Progenitor cell of endocrine pancreas (in vitro differentiated cells): Measurements from ENCODE around the gene MS4A2. TPM values are rescaled to one million over a fixed set of nuclear protein-coding genes. Genes with fewer than 3 reads are reported as not detected.
"Not testable (repeated sequence)": the region's sequence is repeated elsewhere in the genome, so short reads cannot be mapped to it uniquely, and the experiment has no call there.

ENCODE experiments used
- DNase-seq: peaks from one replicate; pipeline ENCODE4 v3.0.0; 2021; ENCODE audit warnings: low spot score; ENCODE audit not compliant: unreplicated experiment
- H3K27ac Mint-ChIP-seq: 2 replicates; pipeline ENCODE4 v1.8.0; 2021; ENCODE audit warnings: mild to moderate bottlenecking, moderate library complexity, mixed read lengths
- H3K27me3 Mint-ChIP-seq: 2 replicates; pipeline ENCODE4 v1.8.0; 2021; ENCODE audit warnings: mixed read lengths
- H3K36me3 Mint-ChIP-seq: 2 replicates; pipeline ENCODE4 v1.8.0; 2022; ENCODE audit warnings: mixed read lengths; ENCODE audit not compliant: insufficient read depth
- H3K4me1 Mint-ChIP-seq: 2 replicates; pipeline ENCODE4 v1.8.0; 2021; ENCODE audit warnings: low read depth, mixed read lengths
- H3K4me3 Mint-ChIP-seq: 2 replicates; pipeline ENCODE4 v1.8.0; 2021; ENCODE audit warnings: low read depth, mild to moderate bottlenecking, moderate library complexity, mixed read lengths
- H3K9me3 Mint-ChIP-seq: 2 replicates; pipeline ENCODE4 v1.8.0; 2021; ENCODE audit warnings: low read depth, mixed read lengths
- total RNA-seq: library from RNA; stranded (reverse); gene quantifications from 2 replicates; pipeline ENCODE4 v1.2.1, GENCODE V29; 2021
- TF ChIP-seq, protein P1 (sequence below): fragments of 200-600 bp; sonication (generic); IDR thresholded peaks from one replicate; pipeline ENCODE4 v1.5.0; 2021; ENCODE audit warnings: antibody characterized with exemption, mild to moderate bottlenecking; ENCODE audit not compliant: unreplicated experiment

The MS4A2 gene
- total RNA-seq, 1 donor from 2014 or later = not detected

DNA sequence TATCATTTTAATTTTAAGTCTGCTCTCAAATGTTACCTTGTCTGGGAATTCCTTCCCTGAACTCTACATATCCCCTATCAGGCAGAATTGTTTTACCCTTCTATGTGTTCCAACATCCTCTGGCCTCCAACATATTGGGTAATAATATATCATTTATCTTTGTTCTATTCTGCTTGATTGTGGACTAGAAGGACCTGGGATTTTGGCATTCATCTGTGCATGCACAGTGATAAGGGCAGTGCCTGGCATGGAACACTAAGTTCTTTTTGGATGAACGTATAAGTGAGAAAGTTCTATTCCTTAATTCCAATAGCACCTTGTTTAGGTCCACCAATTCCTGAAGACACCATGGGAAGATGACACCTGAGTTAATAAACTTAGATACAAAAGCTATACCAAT lies 1.2 kb upstream of the MS4A2 start:
- no peaks in the 10 kb centered on the region for H3K27me3 Mint-ChIP-seq
- no peak overlapping the region for H3K4me3 Mint-ChIP-seq
- H3K27ac Mint-ChIP-seq = no peak overlapping the region
- H3K9me3 Mint-ChIP-seq = peaks cover 3% of the 10 kb centered on the region
- peaks cover 10% of the 10 kb centered on the region for H3K4me1 Mint-ChIP-seq
- H3K36me3 Mint-ChIP-seq = no peaks in the 10 kb centered on the region
- no peak for DNase-seq
- TF ChIP-seq, protein P1, sequence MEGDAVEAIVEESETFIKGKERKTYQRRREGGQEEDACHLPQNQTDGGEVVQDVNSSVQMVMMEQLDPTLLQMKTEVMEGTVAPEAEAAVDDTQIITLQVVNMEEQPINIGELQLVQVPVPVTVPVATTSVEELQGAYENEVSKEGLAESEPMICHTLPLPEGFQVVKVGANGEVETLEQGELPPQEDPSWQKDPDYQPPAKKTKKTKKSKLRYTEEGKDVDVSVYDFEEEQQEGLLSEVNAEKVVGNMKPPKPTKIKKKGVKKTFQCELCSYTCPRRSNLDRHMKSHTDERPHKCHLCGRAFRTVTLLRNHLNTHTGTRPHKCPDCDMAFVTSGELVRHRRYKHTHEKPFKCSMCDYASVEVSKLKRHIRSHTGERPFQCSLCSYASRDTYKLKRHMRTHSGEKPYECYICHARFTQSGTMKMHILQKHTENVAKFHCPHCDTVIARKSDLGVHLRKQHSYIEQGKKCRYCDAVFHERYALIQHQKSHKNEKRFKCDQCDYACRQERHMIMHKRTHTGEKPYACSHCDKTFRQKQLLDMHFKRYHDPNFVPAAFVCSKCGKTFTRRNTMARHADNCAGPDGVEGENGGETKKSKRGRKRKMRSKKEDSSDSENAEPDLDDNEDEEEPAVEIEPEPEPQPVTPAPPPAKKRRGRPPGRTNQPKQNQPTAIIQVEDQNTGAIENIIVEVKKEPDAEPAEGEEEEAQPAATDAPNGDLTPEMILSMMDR = no peak

DNA sequence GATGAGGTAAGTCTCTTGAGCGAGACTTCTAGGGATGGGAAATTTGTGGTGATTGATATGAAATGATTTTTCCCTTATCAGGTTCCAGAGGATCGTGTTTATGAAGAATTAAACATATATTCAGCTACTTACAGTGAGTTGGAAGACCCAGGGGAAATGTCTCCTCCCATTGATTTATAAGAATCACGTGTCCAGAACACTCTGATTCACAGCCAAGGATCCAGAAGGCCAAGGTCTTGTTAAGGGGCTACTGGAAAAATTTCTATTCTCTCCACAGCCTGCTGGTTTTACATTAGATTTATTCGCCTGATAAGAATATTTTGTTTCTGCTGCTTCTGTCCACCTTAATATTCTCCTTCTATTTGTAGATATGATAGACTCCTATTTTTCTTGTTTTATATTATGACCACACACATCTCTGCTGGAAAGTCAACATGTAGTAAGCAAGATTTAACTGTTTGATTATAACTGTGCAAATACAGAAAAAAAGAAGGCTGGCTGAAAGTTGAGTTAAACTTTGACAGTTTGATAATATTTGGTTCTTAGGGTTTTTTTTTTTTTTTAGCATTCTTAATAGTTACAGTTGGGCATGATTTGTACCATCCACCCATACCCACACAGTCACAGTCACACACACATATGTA lies 7.1 kb downstream of the MS4A2 start:
- no peaks in the 10 kb centered on the region for H3K36me3 Mint-ChIP-seq
- peaks cover 8% of the 10 kb centered on the region for H3K4me1 Mint-ChIP-seq
- no peak overlapping the region for H3K4me3 Mint-ChIP-seq
- no peaks in the 10 kb centered on the region for H3K27me3 Mint-ChIP-seq
- no peak for DNase-seq
- TF ChIP-seq, protein P1 = no peak
- H3K27ac Mint-ChIP-seq = no peak overlapping the region
- H3K9me3 Mint-ChIP-seq = peaks cover 6% of the 10 kb centered on the region

DNA sequence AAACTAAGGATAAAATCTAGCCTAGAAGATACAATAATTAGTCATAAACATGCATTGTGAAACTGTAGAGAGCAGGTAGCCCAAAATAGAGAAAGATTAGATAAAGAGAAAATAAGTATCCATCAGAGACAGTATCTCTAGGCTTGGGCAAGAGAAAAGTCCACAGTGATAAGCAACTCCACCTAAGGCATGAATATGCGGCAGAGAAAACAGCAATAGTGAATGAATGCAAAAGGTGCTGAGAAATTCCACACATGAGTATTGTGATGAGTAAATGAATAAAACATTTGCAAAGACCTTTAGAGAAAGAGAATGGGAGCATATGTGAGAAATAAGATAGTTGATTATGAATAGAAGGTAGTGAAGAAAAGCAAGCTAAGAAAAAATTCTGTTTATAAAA lies 8.7 kb downstream of the MS4A2 start:
- TF ChIP-seq, protein P1 = no peak
- Mint-ChIP-seq H3K27me3 (no peaks in the 10 kb centered on the region), H3K4me1 (peaks cover 8% of the 10 kb centered on the region), H3K36me3 (no peaks in the 10 kb centered on the region), H3K9me3 (peaks cover 12% of the 10 kb centered on the region), H3K4me3 (no peak overlapping the region), H3K27ac (no peak overlapping the region)
- no peak for DNase-seq

DNA sequence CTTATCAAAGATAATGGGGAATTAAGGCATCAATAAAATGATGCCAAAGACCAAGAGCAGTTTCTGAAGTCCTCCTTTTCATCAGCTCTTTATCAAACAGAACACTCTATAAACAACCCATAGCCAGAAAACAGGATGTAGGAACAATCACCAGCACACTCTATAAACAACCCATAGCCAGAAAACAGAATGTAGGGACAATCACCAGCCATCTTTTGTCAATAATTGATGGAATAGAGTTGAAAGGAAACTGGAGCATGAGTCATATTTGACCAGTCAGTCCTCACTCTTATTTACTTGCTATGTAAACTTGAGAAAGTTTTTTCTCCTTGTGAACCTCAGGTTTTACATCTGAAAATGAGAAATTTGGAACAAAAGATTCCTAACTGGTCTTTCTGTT lies 10.0 kb downstream of the MS4A2 start:
- no peaks in the 10 kb centered on the region for H3K27me3 Mint-ChIP-seq
- H3K9me3 Mint-ChIP-seq = peaks cover 14% of the 10 kb centered on the region
- peaks cover 8% of the 10 kb centered on the region for H3K4me1 Mint-ChIP-seq
- TF ChIP-seq, protein P1 = no peak
- H3K4me3 Mint-ChIP-seq = no peak overlapping the region
- H3K36me3 Mint-ChIP-seq = no peaks in the 10 kb centered on the region
- no peak overlapping the region for H3K27ac Mint-ChIP-seq
- no peak for DNase-seq

DNA sequence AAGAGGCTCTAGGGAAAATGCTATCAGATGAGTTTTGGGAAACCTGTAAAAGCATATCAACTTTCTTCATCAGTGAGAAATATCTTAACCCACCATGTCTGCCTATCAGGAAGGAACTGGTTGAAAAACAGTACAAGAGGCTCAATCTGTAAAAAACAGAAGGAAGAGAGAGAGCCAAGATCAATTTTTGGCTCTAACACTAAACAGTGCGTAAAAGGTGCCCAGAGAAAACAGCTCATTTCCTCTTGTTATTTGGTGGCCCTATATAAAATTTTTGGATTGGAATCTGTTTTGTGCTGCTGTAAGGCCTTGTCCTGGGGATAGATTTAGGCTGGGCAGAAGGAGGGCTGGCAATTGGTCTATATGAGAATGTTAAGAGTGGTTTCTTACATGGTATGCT lies 12.1 kb downstream of the MS4A2 start:
- DNase-seq = no peak
- Mint-ChIP-seq H3K27me3 (peaks cover 2% of the 10 kb centered on the region), H3K4me1 (peaks cover 8% of the 10 kb centered on the region), H3K27ac (no peak overlapping the region), H3K36me3 (no peaks in the 10 kb centered on the region), H3K9me3 (peaks cover 14% of the 10 kb centered on the region), H3K4me3 (no peak overlapping the region)
- TF ChIP-seq, protein P1 = no peak

DNA sequence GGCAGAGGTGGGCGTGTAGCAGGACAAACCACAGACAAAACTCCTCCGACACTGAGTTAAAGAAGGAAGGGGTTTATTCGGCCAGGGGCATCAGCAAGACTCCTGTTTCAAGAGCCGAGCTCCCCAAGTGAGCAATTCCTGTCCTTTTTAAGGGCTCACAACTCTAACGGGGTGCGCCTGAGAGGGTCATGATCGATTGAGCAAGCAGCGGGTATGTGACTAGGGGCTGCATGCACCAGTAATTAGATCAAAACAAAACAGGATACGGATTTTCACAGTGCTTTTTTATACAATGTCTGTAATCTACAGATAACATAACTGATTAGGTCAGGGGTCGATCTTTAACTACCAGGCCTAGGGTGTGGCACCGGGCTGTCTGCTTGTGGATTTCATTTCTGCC lies 12.9 kb downstream of the MS4A2 start:
- DNase-seq, H3K27ac Mint-ChIP-seq, H3K4me3 Mint-ChIP-seq, H3K36me3 Mint-ChIP-seq, H3K4me1 Mint-ChIP-seq, H3K27me3 Mint-ChIP-seq: not testable (repeated sequence)
- H3K9me3 Mint-ChIP-seq = peaks cover 11% of the 10 kb centered on the region

DNA sequence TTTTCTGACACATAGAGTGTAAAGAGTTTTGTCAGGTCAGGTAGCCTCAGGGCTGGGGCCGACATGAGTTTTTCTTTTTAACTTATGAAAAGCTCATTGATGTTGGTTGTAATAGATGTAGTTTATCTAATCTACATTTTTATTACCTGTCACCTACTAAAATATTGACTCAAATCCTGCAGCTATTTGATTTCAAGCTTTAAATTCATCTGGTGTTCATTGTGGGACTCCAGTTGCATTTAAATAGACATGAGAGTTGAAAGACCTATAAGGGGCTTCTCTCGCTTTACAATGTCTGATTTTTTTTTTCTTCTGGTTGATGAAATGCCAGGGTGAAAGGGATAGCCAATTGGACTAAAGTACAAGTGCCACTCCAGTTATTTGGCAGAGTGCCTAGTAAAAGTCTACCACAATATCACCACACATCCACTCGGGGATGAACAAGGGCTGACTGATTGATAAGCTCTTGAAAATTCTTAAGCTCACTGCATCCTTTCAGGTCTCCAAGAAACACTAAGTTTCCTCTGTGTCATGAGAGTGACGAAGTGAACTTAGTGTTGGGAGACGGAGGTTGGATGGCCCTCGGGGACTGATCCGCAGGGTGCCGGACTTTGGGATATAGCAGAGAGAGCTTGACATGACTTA lies 16.1 kb downstream of the MS4A2 start:
- H3K4me3 Mint-ChIP-seq, H3K4me1 Mint-ChIP-seq, H3K9me3 Mint-ChIP-seq, DNase-seq, H3K36me3 Mint-ChIP-seq, H3K27ac Mint-ChIP-seq: not testable (repeated sequence)
- H3K27me3 Mint-ChIP-seq = peaks cover 15% of the 10 kb centered on the region

DNA sequence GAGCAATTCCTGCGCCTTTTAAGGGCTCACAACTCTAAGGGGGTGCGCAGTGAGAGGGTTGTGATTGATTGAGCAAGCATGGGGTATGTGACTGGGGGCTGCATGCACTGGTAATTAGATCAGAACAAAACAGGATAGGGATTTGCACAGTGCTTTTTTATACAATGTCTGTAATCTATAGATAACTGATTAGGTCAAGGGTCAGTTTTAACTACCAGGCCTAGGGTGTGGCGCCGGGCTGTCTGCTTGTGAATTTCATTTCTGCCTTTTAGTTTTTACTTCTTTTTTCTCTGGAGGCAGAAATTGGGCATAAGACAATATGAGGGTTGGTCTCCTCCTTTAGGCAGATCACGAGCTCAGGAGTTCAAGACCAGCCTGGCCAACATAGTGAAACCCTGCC lies 20.2 kb downstream of the MS4A2 start:
- H3K4me3 Mint-ChIP-seq, H3K36me3 Mint-ChIP-seq, DNase-seq: not testable (repeated sequence)

More for the DNA sequence above, 20.2 kb downstream of the MS4A2 start:
- H3K27ac Mint-ChIP-seq, H3K4me1 Mint-ChIP-seq: not testable (repeated sequence)
- H3K27me3 Mint-ChIP-seq = peaks cover 22% of the 10 kb centered on the region
- peaks cover 10% of the 10 kb centered on the region for H3K9me3 Mint-ChIP-seq
